Endothelial cell of umbilical vein (primary cell): ENCODE measurements around the gene PLSCR2. TPM values are rescaled to one million over a fixed set of nuclear protein-coding genes. Genes with fewer than 3 reads are reported as not detected.

Experiments
- BruUV-seq: library from RNA; stranded (reverse); fragments of 400-500 nt; replicated peaks from 2 replicates; lab custom pipeline; 2021; lab: Mats Ljungman, UMichigan
- CTCF ChIA-PET: fragments of 300-600, 350-600 bp; sonication (Branson Sonifier 250); formaldehyde crosslinking; loops from one replicate; lab custom pipeline; 2021; ENCODE audit warnings: antibody characterized with exemption, inconsistent platforms; lab: Charles Lee
- POLR2A ChIA-PET: fragments of 300-600, 350-600 bp; sonication (Branson Sonifier 250); formaldehyde crosslinking; loops from one replicate; lab custom pipeline; 2021; ENCODE audit warnings: antibody characterized with exemption, inconsistent platforms; lab: Charles Lee
- DNase-seq: peaks from one replicate; pipeline ENCODE4 v3.0.0-alpha.2; 2011; ENCODE audit warnings: low read depth, low spot score
- FAIRE-seq: peaks from 2 replicates; lab custom pipeline; 2011; peaks lifted over from hg19 to GRCh38; lab: Jason Lieb, UNC
- H2AFZ ChIP-seq: 2 replicates; pipeline ENCODE4 v1.6.0; 2012; ENCODE audit warnings: low read depth, low read length, control low read depth, inconsistent platforms
- H3K27ac ChIP-seq: 2 replicates; pipeline ENCODE4 v1.5.1; 2011; ENCODE audit warnings: low read depth, mild to moderate bottlenecking, control low read depth, low read length, moderate library complexity; ENCODE audit not compliant: insufficient read depth
- H3K27me3 ChIP-seq, 2 experiments: 2 replicates each; pipeline versions ENCODE4 v1.6.0 to v1.6.1; 2011; ENCODE audit warnings: low read length in 2 of 2, mixed read lengths in 1 of 2; ENCODE audit not compliant: control insufficient read depth in 2 of 2, insufficient read depth in 2 of 2
- H3K36me3 ChIP-seq, 2 experiments: 2 replicates in 1 of 2; 3 replicates in 1 of 2; pipeline ENCODE4 v1.5.1; 2011; ENCODE audit warnings: low read length in 2 of 2, mild to moderate bottlenecking in 1 of 2, moderate library complexity in 1 of 2; ENCODE audit not compliant: control insufficient read depth in 2 of 2, insufficient read depth in 2 of 2; ENCODE audit errors: extremely low read depth in 1 of 2
- H3K4me1 ChIP-seq: 3 replicates; pipeline ENCODE4 v1.5.1; 2011; ENCODE audit warnings: mild to moderate bottlenecking, low read length; ENCODE audit not compliant: control insufficient read depth, insufficient read depth; ENCODE audit errors: extremely low read depth
- H3K4me2 ChIP-seq: 2 replicates; pipeline ENCODE4 v1.6.1; 2011; ENCODE audit warnings: low read length, control low read depth, mixed read lengths; ENCODE audit not compliant: insufficient read depth
- H3K4me3 ChIP-seq, 3 experiments: fragments of 200-600 bp in 1 of 3; sonication (generic), shearing (Covaris generic) in 1 of 3; replicated peaks in 1 of 3; 2 replicates each; pipeline ENCODE4 v1.5.1; 2011 to 2016; ENCODE audit warnings: control low read depth in 3 of 3, low read length in 3 of 3, mild to moderate bottlenecking in 2 of 3, inconsistent platforms in 1 of 3, low read depth in 1 of 3, moderate library complexity in 1 of 3; ENCODE audit not compliant: insufficient read depth in 1 of 3
- H3K79me2 ChIP-seq: 2 replicates; pipeline ENCODE4 v1.6.0; 2012; ENCODE audit warnings: low read length, inconsistent platforms; ENCODE audit not compliant: control insufficient read depth, insufficient read depth
- H3K9ac ChIP-seq: replicated peaks from 2 replicates; pipeline ENCODE3; 2011; ENCODE audit warnings: low read length, control low read depth; ENCODE audit not compliant: insufficient read depth; ENCODE audit errors: extremely low read depth
- H3K9me1 ChIP-seq: replicated peaks from 3 replicates; pipeline ENCODE4 v1.6.0; 2011; ENCODE audit warnings: mild to moderate bottlenecking, low read length; ENCODE audit not compliant: control insufficient read depth, insufficient read depth; ENCODE audit errors: extremely low read depth
- H3K9me3 ChIP-seq: replicated peaks from 2 replicates; pipeline ENCODE4 v1.5.1; 2012; ENCODE audit warnings: low read length, inconsistent platforms; ENCODE audit not compliant: control insufficient read depth, insufficient read depth
- H4K20me1 ChIP-seq: replicated peaks from 2 replicates; pipeline ENCODE3; 2011; ENCODE audit warnings: mild to moderate bottlenecking, low read length; ENCODE audit not compliant: control insufficient read depth, insufficient read depth; ENCODE audit errors: extremely low read depth
- EZH2 ChIP-seq: IDR thresholded peaks from 2 replicates; pipeline ENCODE4 v1.6.1; 2012; ENCODE audit warnings: borderline replicate concordance, low read depth, mild to moderate bottlenecking, moderate library complexity, low read length, inconsistent platforms; ENCODE audit not compliant: severe bottlenecking
- FOS ChIP-seq: IDR thresholded peaks from 2 replicates; pipeline ENCODE4 v1.6.1; 2011; ENCODE audit warnings: mild to moderate bottlenecking, low read length, moderate library complexity, borderline replicate concordance; ENCODE audit not compliant: insufficient read depth
- GATA2 ChIP-seq: IDR thresholded peaks from 2 replicates; pipeline ENCODE4 v1.7.0; 2011; ENCODE audit warnings: low read depth, mild to moderate bottlenecking, moderate library complexity, mixed read lengths, low read length; ENCODE audit not compliant: insufficient read length, insufficient read depth
- JUN ChIP-seq: IDR thresholded peaks from 2 replicates; pipeline ENCODE4 v1.6.1; 2011; ENCODE audit warnings: borderline replicate concordance, low read depth; ENCODE audit not compliant: insufficient read length, insufficient read depth
- MYC ChIP-seq: IDR thresholded peaks from one replicate; pipeline ENCODE4 v1.6.1; 2011; ENCODE audit warnings: mild to moderate bottlenecking, low read depth, low read length
- POLR2AphosphoS5 ChIP-seq: IDR thresholded peaks from 2 replicates; pipeline ENCODE4 v1.6.1; 2012; ENCODE audit warnings: low read depth, mild to moderate bottlenecking, control low read depth, low read length, moderate library complexity; ENCODE audit not compliant: insufficient read depth
- dilution Hi-C: fragments of 300-500 bp; cut with MboI; formaldehyde crosslinking; loops from one replicate; pipeline ENCODE4 v1.15.0; 2019; ENCODE audit warnings: low sequenced_read_pairs; ENCODE audit not compliant: extremely low pct_ligation_motif_present
- intact Hi-C: fragments of 100-400 bp; cut with micrococcal nuclease; formaldehyde crosslinking; loops from one replicate; pipeline ENCODE4 v1.10.0; 2022
- polyA plus RNA-seq, 4 experiments: library from polyadenylated mRNA; depleted of rRNA in 3 of 4; stranded (reverse) in 3 of 4; unstranded in 1 of 4; fragments of >200 nt; gene quantifications; 2 replicates each; pipeline versions ENCODE4 v1.2.1 to v1.2.3, GENCODE V29; 2011 to 2012; ENCODE audit warnings: missing spikeins in 1 of 4
- total RNA-seq: library from RNA; stranded (reverse); gene quantifications from 2 replicates; pipeline ENCODE4 v1.2.3, GENCODE V29; 2021
- TF ChIP-seq, protein P1 (sequence below): IDR thresholded peaks from 2 replicates; pipeline ENCODE4 v1.6.1; 2011; ENCODE audit not compliant: insufficient read depth, insufficient read length
- TF ChIP-seq, protein P2 (sequence below), 2 donors: IDR thresholded peaks; 1 replicate in 1 of 2; 2 replicates in 1 of 2; pipeline ENCODE4 v1.5.1; 2011; ENCODE audit warnings: low read length in 2 of 2, mild to moderate bottlenecking in 2 of 2, moderate library complexity in 2 of 2, control low read depth in 1 of 2, inconsistent platforms in 1 of 2, low read depth in 1 of 2; ENCODE audit not compliant: insufficient read depth in 1 of 2; ENCODE audit errors: extremely low read depth in 1 of 2

The PLSCR2 gene
- total and polyA plus RNA-seq, 2 donors (not counting 3 experiments of a cell fraction or from before 2014, with no cell fraction given) = not detected

DNA sequence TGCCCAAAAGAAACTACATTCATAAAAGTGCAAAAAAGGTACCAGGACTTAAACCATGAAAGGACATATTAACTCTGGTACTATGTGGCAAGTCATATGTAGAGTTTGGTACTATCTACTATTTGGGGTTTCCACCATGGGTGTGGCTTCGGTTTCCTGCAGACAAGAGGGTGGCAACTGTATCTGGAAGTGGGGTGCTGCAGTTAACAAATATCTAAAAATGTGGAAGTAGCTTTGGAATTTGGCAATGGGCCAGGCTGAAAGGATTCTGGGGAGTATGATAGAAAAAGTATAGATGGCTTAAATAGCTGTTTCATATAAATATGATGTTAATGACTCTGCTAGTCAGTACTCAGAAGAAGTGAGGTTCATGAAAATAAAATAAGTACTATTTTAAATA lies 44.0 kb downstream of the PLSCR2 start:
- POLR2A ChIA-PET = no interaction called here
- no TSS peak for BruUV-seq
- Histone ChIP-seq H4K20me1 (no peaks in the 10 kb centered on the region), H3K9me3 (no peaks in the 10 kb centered on the region), H3K9ac (no peak overlapping the region), H3K9me1 (no peaks in the 10 kb centered on the region), H3K4me3 (no peak overlapping the region), H3K4me1 (no peaks in the 10 kb centered on the region), H3K27me3 (no peaks in the 10 kb centered on the region), H3K4me2 (no peak overlapping the region), H3K36me3 (no peaks in the 10 kb centered on the region), H3K27ac (no peak overlapping the region), H3K79me2 (no peaks in the 10 kb centered on the region), H2AFZ (no peak overlapping the region)
- dilution Hi-C loops = no loop called here
- FAIRE-seq (no peak), DNase-seq (no peak)
- intact Hi-C loops = no loop called here
- CTCF ChIA-PET = no interaction called here
- TF ChIP-seq, protein P1, sequence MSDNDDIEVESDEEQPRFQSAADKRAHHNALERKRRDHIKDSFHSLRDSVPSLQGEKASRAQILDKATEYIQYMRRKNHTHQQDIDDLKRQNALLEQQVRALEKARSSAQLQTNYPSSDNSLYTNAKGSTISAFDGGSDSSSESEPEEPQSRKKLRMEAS = no peak
- TF ChIP-seq EZH2 (no peak), GATA2 (no peak), JUN (no peak), MYC (no peak), FOS (no peak), POLR2AphosphoS5 (no peak)
- TF ChIP-seq, protein P2, sequence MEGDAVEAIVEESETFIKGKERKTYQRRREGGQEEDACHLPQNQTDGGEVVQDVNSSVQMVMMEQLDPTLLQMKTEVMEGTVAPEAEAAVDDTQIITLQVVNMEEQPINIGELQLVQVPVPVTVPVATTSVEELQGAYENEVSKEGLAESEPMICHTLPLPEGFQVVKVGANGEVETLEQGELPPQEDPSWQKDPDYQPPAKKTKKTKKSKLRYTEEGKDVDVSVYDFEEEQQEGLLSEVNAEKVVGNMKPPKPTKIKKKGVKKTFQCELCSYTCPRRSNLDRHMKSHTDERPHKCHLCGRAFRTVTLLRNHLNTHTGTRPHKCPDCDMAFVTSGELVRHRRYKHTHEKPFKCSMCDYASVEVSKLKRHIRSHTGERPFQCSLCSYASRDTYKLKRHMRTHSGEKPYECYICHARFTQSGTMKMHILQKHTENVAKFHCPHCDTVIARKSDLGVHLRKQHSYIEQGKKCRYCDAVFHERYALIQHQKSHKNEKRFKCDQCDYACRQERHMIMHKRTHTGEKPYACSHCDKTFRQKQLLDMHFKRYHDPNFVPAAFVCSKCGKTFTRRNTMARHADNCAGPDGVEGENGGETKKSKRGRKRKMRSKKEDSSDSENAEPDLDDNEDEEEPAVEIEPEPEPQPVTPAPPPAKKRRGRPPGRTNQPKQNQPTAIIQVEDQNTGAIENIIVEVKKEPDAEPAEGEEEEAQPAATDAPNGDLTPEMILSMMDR (IDR thresholded peaks at IDR 0.05; ENCODE audit: extremely low read depth in 1 of 2, insufficient read depth in 1 of 2, low read depth in 1 of 2, low read length in 2 of 2) = no peak
